ENCODE measurements around the gene MOCOS.

DNA sequence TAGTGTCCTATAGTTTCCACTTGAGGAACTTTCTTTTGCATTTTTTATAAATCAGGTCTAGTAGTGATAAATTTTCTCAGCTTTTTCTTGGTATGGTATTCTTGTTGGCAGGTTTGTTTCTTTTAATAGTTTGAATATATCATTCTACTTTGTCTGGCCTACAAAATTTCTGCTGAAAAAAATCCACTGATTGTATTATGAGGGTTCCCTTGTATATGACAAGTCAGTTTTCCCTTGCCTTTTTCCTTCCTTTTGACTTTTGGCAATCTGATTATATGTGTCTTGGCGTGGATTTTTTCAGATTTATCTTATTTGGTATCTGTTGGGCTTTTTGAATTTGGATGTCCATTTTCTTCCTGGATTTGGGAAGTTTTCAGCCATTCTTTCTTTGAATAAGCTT is 41.9 kb downstream of the MOCOS start:
- TF ChIP-seq POLR2A (IDR thresholded peaks at IDR 0.05) (no peak), POLR2AphosphoS5 (IDR thresholded peaks at IDR 0.05) (no peak)
- TF ChIP-seq, protein P1, sequence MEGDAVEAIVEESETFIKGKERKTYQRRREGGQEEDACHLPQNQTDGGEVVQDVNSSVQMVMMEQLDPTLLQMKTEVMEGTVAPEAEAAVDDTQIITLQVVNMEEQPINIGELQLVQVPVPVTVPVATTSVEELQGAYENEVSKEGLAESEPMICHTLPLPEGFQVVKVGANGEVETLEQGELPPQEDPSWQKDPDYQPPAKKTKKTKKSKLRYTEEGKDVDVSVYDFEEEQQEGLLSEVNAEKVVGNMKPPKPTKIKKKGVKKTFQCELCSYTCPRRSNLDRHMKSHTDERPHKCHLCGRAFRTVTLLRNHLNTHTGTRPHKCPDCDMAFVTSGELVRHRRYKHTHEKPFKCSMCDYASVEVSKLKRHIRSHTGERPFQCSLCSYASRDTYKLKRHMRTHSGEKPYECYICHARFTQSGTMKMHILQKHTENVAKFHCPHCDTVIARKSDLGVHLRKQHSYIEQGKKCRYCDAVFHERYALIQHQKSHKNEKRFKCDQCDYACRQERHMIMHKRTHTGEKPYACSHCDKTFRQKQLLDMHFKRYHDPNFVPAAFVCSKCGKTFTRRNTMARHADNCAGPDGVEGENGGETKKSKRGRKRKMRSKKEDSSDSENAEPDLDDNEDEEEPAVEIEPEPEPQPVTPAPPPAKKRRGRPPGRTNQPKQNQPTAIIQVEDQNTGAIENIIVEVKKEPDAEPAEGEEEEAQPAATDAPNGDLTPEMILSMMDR (IDR thresholded peaks at IDR 0.05) = no peak
